Endothelial cell of umbilical vein (primary cell): ENCODE measurements around the gene YARS2. TPM values are rescaled to one million over a fixed set of nuclear protein-coding genes. Genes with fewer than 3 reads are reported as not detected.
A peak's percentile ranks its signal among the peaks of the same experiment; 100 is the strongest.

ENCODE experiments used
- BruUV-seq: library from RNA; stranded (reverse); fragments of 400-500 nt; replicated peaks from 2 replicates; lab custom pipeline; 2021; lab: Mats Ljungman, UMichigan
- CTCF ChIA-PET: fragments of 300-600, 350-600 bp; sonication (Branson Sonifier 250); formaldehyde crosslinking; loops from one replicate; lab custom pipeline; 2021; ENCODE audit warnings: antibody characterized with exemption, inconsistent platforms; lab: Charles Lee
- POLR2A ChIA-PET: fragments of 300-600, 350-600 bp; sonication (Branson Sonifier 250); formaldehyde crosslinking; loops from one replicate; lab custom pipeline; 2021; ENCODE audit warnings: antibody characterized with exemption, inconsistent platforms; lab: Charles Lee
- DNase-seq: peaks from one replicate; pipeline ENCODE4 v3.0.0-alpha.2; 2011; ENCODE audit warnings: low read depth, low spot score
- FAIRE-seq: peaks from 2 replicates; lab custom pipeline; 2011; peaks lifted over from hg19 to GRCh38; lab: Jason Lieb, UNC
- H2AFZ ChIP-seq: 2 replicates; pipeline ENCODE4 v1.6.0; 2012; ENCODE audit warnings: low read depth, low read length, control low read depth, inconsistent platforms
- H3K27ac ChIP-seq: 2 replicates; pipeline ENCODE4 v1.5.1; 2011; ENCODE audit warnings: low read depth, mild to moderate bottlenecking, control low read depth, low read length, moderate library complexity; ENCODE audit not compliant: insufficient read depth
- H3K27me3 ChIP-seq, 2 experiments: 2 replicates each; pipeline versions ENCODE4 v1.6.0 to v1.6.1; 2011; ENCODE audit warnings: low read length in 2 of 2, mixed read lengths in 1 of 2; ENCODE audit not compliant: control insufficient read depth in 2 of 2, insufficient read depth in 2 of 2
- H3K36me3 ChIP-seq, 2 experiments: 2 replicates in 1 of 2; 3 replicates in 1 of 2; pipeline ENCODE4 v1.5.1; 2011; ENCODE audit warnings: low read length in 2 of 2, mild to moderate bottlenecking in 1 of 2, moderate library complexity in 1 of 2; ENCODE audit not compliant: control insufficient read depth in 2 of 2, insufficient read depth in 2 of 2; ENCODE audit errors: extremely low read depth in 1 of 2
- H3K4me1 ChIP-seq: 3 replicates; pipeline ENCODE4 v1.5.1; 2011; ENCODE audit warnings: mild to moderate bottlenecking, low read length; ENCODE audit not compliant: control insufficient read depth, insufficient read depth; ENCODE audit errors: extremely low read depth
- H3K4me2 ChIP-seq: 2 replicates; pipeline ENCODE4 v1.6.1; 2011; ENCODE audit warnings: low read length, control low read depth, mixed read lengths; ENCODE audit not compliant: insufficient read depth
- H3K4me3 ChIP-seq, 3 experiments: fragments of 200-600 bp in 1 of 3; sonication (generic), shearing (Covaris generic) in 1 of 3; replicated peaks in 1 of 3; 2 replicates each; pipeline ENCODE4 v1.5.1; 2011 to 2016; ENCODE audit warnings: control low read depth in 3 of 3, low read length in 3 of 3, mild to moderate bottlenecking in 2 of 3, inconsistent platforms in 1 of 3, low read depth in 1 of 3, moderate library complexity in 1 of 3; ENCODE audit not compliant: insufficient read depth in 1 of 3
- H3K79me2 ChIP-seq: 2 replicates; pipeline ENCODE4 v1.6.0; 2012; ENCODE audit warnings: low read length, inconsistent platforms; ENCODE audit not compliant: control insufficient read depth, insufficient read depth
- H3K9ac ChIP-seq: replicated peaks from 2 replicates; pipeline ENCODE3; 2011; ENCODE audit warnings: low read length, control low read depth; ENCODE audit not compliant: insufficient read depth; ENCODE audit errors: extremely low read depth
- H3K9me1 ChIP-seq: replicated peaks from 3 replicates; pipeline ENCODE4 v1.6.0; 2011; ENCODE audit warnings: mild to moderate bottlenecking, low read length; ENCODE audit not compliant: control insufficient read depth, insufficient read depth; ENCODE audit errors: extremely low read depth
- H3K9me3 ChIP-seq: replicated peaks from 2 replicates; pipeline ENCODE4 v1.5.1; 2012; ENCODE audit warnings: low read length, inconsistent platforms; ENCODE audit not compliant: control insufficient read depth, insufficient read depth
- H4K20me1 ChIP-seq: replicated peaks from 2 replicates; pipeline ENCODE3; 2011; ENCODE audit warnings: mild to moderate bottlenecking, low read length; ENCODE audit not compliant: control insufficient read depth, insufficient read depth; ENCODE audit errors: extremely low read depth
- CTCF ChIP-seq, 2 donors: IDR thresholded peaks; 1 replicate in 1 of 2; 2 replicates in 1 of 2; pipeline ENCODE4 v1.5.1; 2011; ENCODE audit warnings: low read length in 2 of 2, mild to moderate bottlenecking in 2 of 2, moderate library complexity in 2 of 2, control low read depth in 1 of 2, inconsistent platforms in 1 of 2, low read depth in 1 of 2; ENCODE audit not compliant: insufficient read depth in 1 of 2; ENCODE audit errors: extremely low read depth in 1 of 2
- EZH2 ChIP-seq: IDR thresholded peaks from 2 replicates; pipeline ENCODE4 v1.6.1; 2012; ENCODE audit warnings: borderline replicate concordance, low read depth, mild to moderate bottlenecking, moderate library complexity, low read length, inconsistent platforms; ENCODE audit not compliant: severe bottlenecking
- FOS ChIP-seq: IDR thresholded peaks from 2 replicates; pipeline ENCODE4 v1.6.1; 2011; ENCODE audit warnings: mild to moderate bottlenecking, low read length, moderate library complexity, borderline replicate concordance; ENCODE audit not compliant: insufficient read depth
- GATA2 ChIP-seq: IDR thresholded peaks from 2 replicates; pipeline ENCODE4 v1.7.0; 2011; ENCODE audit warnings: low read depth, mild to moderate bottlenecking, moderate library complexity, mixed read lengths, low read length; ENCODE audit not compliant: insufficient read length, insufficient read depth
- JUN ChIP-seq: IDR thresholded peaks from 2 replicates; pipeline ENCODE4 v1.6.1; 2011; ENCODE audit warnings: borderline replicate concordance, low read depth; ENCODE audit not compliant: insufficient read length, insufficient read depth
- MAX ChIP-seq: IDR thresholded peaks from 2 replicates; pipeline ENCODE4 v1.6.1; 2011; ENCODE audit not compliant: insufficient read depth, insufficient read length
- MYC ChIP-seq: IDR thresholded peaks from one replicate; pipeline ENCODE4 v1.6.1; 2011; ENCODE audit warnings: mild to moderate bottlenecking, low read depth, low read length
- POLR2A ChIP-seq: IDR thresholded peaks from 2 replicates; pipeline ENCODE4 v1.6.1; 2012; ENCODE audit warnings: low read depth, mild to moderate bottlenecking, control low read depth, low read length
- POLR2AphosphoS5 ChIP-seq: IDR thresholded peaks from 2 replicates; pipeline ENCODE4 v1.6.1; 2012; ENCODE audit warnings: low read depth, mild to moderate bottlenecking, control low read depth, low read length, moderate library complexity; ENCODE audit not compliant: insufficient read depth
- dilution Hi-C: fragments of 300-500 bp; cut with MboI; formaldehyde crosslinking; loops from one replicate; pipeline ENCODE4 v1.15.0; 2019; ENCODE audit warnings: low sequenced_read_pairs; ENCODE audit not compliant: extremely low pct_ligation_motif_present
- intact Hi-C: fragments of 100-400 bp; cut with micrococcal nuclease; formaldehyde crosslinking; loops from one replicate; pipeline ENCODE4 v1.10.0; 2022
- polyA plus RNA-seq, 4 experiments: library from polyadenylated mRNA; depleted of rRNA in 3 of 4; stranded (reverse) in 3 of 4; unstranded in 1 of 4; fragments of >200 nt; gene quantifications; 2 replicates each; pipeline versions ENCODE4 v1.2.1 to v1.2.3, GENCODE V29; 2011 to 2012; ENCODE audit warnings: missing spikeins in 1 of 4
- total RNA-seq: library from RNA; stranded (reverse); gene quantifications from 2 replicates; pipeline ENCODE4 v1.2.3, GENCODE V29; 2021

Gene YARS2
- total and polyA plus RNA-seq, 2 donors (not counting 3 experiments of a cell fraction or from before 2014, with no cell fraction given) = 24.6 to 26.8 TPM

DNA sequence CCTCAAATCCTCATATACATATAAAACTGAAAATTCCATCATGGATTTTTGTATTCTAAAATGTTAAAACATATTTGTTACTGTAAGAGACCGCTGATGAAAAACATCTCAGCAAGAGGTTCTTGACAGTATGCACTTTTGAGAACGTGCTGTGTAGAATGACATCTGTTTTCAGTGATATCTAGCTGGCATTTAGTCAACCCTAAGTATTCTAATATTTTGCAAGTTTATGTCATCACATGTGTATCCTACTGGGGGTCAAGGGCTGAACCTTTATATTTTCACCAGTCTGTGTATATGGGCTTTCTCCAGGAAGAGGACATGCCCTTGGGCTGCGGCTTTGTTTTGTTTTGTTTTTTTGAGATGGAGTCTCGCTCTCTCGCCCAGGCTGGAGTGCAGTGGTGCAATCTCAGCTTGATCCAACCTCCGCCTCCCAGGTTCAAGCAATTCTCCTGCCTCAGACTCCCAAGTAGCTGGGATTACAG lies 22.0 kb upstream of the YARS2 start:
- H3K9ac ChIP-seq = no peak overlapping the region
- intact Hi-C loops = no loop called here
- no peaks in the 10 kb centered on the region for H3K36me3 ChIP-seq
- ChIA-PET POLR2A (no interaction called here), CTCF (no interaction called here)
- H2AFZ ChIP-seq = no peak overlapping the region
- H3K9me1 ChIP-seq = no peaks in the 10 kb centered on the region
- no peaks in the 10 kb centered on the region for H3K79me2 ChIP-seq
- no peaks in the 10 kb centered on the region for H3K4me1 ChIP-seq
- no peaks in the 10 kb centered on the region for H3K9me3 ChIP-seq
- FAIRE-seq = peak; percentile 55
- H3K27ac ChIP-seq = no peak overlapping the region
- H3K4me2 ChIP-seq = no peak overlapping the region
- DNase-seq = no peak
- no peak overlapping the region for H3K4me3 ChIP-seq
- peaks cover 26 to 29% of the 10 kb centered on the region in 2 experiments for H3K27me3 ChIP-seq
- BruUV-seq = no TSS peak
- H4K20me1 ChIP-seq = no peaks in the 10 kb centered on the region
- no peak for TF ChIP-seq MAX
- TF ChIP-seq GATA2 = no peak
- no peak for TF ChIP-seq POLR2A
- no peak for TF ChIP-seq CTCF (IDR thresholded peaks at IDR 0.05; ENCODE audit: extremely low read depth in 1 of 2, insufficient read depth in 1 of 2, low read depth in 1 of 2, low read length in 2 of 2)
- TF ChIP-seq JUN = no peak
- TF ChIP-seq EZH2 = no peak
- no peak for TF ChIP-seq POLR2AphosphoS5
- TF ChIP-seq FOS = no peak
- TF ChIP-seq MYC = no peak
- dilution Hi-C loops = no loop called here
